A549 (cell line): ENCODE measurements around the gene SEMA4A. TPM values are rescaled to one million over a fixed set of nuclear protein-coding genes. Genes with fewer than 3 reads are reported as not detected.

ENCODE experiments used
- ATAC-seq, 2 experiments: fragments of 200-7000 bp in 1 of 2; fragments of >200 bp in 1 of 2; cut with Nextera tagmentation in 1 of 2; cut with Tn5 transposase in 1 of 2; 3 replicates each; pipeline versions ENCODE4 v1.8.0 to v1.9.1; 2018 to 2020; ENCODE audit warnings: mild to moderate bottlenecking in 1 of 2, moderate library complexity in 1 of 2
- CTCF ChIA-PET: fragments of 300-600 bp; sonication (Branson Sonifier 250); formaldehyde crosslinking; extraction: SDS; loops from one replicate; lab custom pipeline; 2021; ENCODE audit warnings: antibody characterized with exemption, inconsistent platforms; lab: Yijun Ruan, JAX
- POLR2A ChIA-PET: fragments of 350-600 bp; formaldehyde crosslinking; extraction: SDS; loops from one replicate; lab custom pipeline; 2021; ENCODE audit warnings: antibody characterized with exemption, inconsistent platforms; lab: Yijun Ruan, JAX
- DNase-seq, 2 experiments: peaks; one replicate each; pipeline versions ENCODE4 v3.0.0 to v3.0.0-alpha.2; 2011 to 2016; ENCODE audit warnings: low read depth in 1 of 2, low spot score in 1 of 2
- FAIRE-seq: peaks from 2 replicates; lab custom pipeline; 2011; peaks lifted over from hg19 to GRCh38; lab: Jason Lieb, UNC
- H3K27ac ChIP-seq, 2 experiments: fragments of >200 bp; sonication (Bioruptor Twin); formaldehyde crosslinking; 3 replicates each; pipeline ENCODE4 v1.5.1; 2016 to 2017
- H3K4me1 ChIP-seq: fragments of >200 bp; sonication (Bioruptor Twin); formaldehyde crosslinking; 3 replicates; pipeline ENCODE4 v1.6.1; 2016
- H3K4me2 ChIP-seq: fragments of >200 bp; sonication (Bioruptor Twin); formaldehyde crosslinking; 3 replicates; pipeline ENCODE4 v1.6.1; 2016
- H3K4me3 ChIP-seq: fragments of >200 bp; sonication (Bioruptor Twin); formaldehyde crosslinking; 3 replicates; pipeline ENCODE4 v1.5.1; 2016
- H3K9me3 ChIP-seq: fragments of >200 bp; sonication (Bioruptor Twin); formaldehyde crosslinking; 3 replicates; pipeline ENCODE4 v1.6.1; 2016
- BCL3 ChIP-seq: fragments of >200 bp; sonication (Bioruptor Twin); formaldehyde crosslinking; IDR thresholded peaks from 3 replicates; pipeline ENCODE4 v1.6.1; 2016
- CBX2 ChIP-seq: fragments of 200-600 bp; sonication (generic); IDR thresholded peaks from 2 replicates; pipeline ENCODE4 v1.6.1; 2016; ENCODE audit warnings: low read depth, mild to moderate bottlenecking, borderline replicate concordance
- CBX8 ChIP-seq: fragments of 200-600 bp; sonication (generic); IDR thresholded peaks from 2 replicates; pipeline ENCODE4 v1.6.1; 2016
- EHMT2 ChIP-seq: fragments of 200-600 bp; sonication (generic); IDR thresholded peaks from 2 replicates; pipeline ENCODE4 v1.6.1; 2016; ENCODE audit warnings: antibody characterized with exemption, low read depth, mild to moderate bottlenecking, moderate library complexity
- FOSB ChIP-seq: fragments of 250-450 bp; sonication (Bioruptor Pico); IDR thresholded peaks from 2 replicates; pipeline ENCODE4 v1.5.0; 2020; ENCODE audit warnings: mild to moderate bottlenecking, moderate library complexity
- HDAC2 ChIP-seq: fragments of 200-600 bp; sonication (generic); IDR thresholded peaks from 2 replicates; pipeline ENCODE4 v1.6.1; 2016
- HEYL ChIP-seq: fragments of 250-450 bp; sonication (Bioruptor Pico); IDR thresholded peaks from 2 replicates; pipeline ENCODE4 v1.8.0; 2021; ENCODE audit warnings: mild to moderate bottlenecking, moderate library complexity
- HOXB13 ChIP-seq: fragments of 250-450 bp; sonication (Bioruptor Pico); IDR thresholded peaks from 2 replicates; pipeline ENCODE4 v1.5.0; 2020; ENCODE audit warnings: low read depth, mild to moderate bottlenecking, moderate library complexity
- KDM1A ChIP-seq: fragments of 200-600 bp; sonication (generic); IDR thresholded peaks from 2 replicates; pipeline ENCODE4 v1.6.1; 2016; ENCODE audit warnings: low read depth, mild to moderate bottlenecking
- KDM5A ChIP-seq: fragments of 200-600 bp; sonication (generic); IDR thresholded peaks from 2 replicates; pipeline ENCODE4 v1.6.1; 2016; ENCODE audit warnings: antibody characterized with exemption, mild to moderate bottlenecking
- NR3C1 ChIP-seq: fragments of >200 bp; sonication (Bioruptor Twin); formaldehyde crosslinking; IDR thresholded peaks from 3 replicates; pipeline ENCODE4 v1.6.1; 2017
- PBX3 ChIP-seq: IDR thresholded peaks from 2 replicates; pipeline ENCODE4 v1.6.1; 2012
- RFX5 ChIP-seq: fragments of 450-650 bp; IDR thresholded peaks from 2 replicates; pipeline ENCODE4 v1.7.1; 2014; ENCODE audit warnings: antibody characterized with exemption, mild to moderate bottlenecking, moderate library complexity
- RNF2 ChIP-seq: fragments of 200-600 bp; sonication (generic); IDR thresholded peaks from 2 replicates; pipeline ENCODE4 v1.6.1; 2016; ENCODE audit warnings: low read depth, mild to moderate bottlenecking, antibody characterized with exemption, moderate library complexity, borderline replicate concordance
- TFCP2L1 ChIP-seq: fragments of 250-450 bp; sonication (Bioruptor Pico); IDR thresholded peaks from 2 replicates; pipeline ENCODE4 v1.5.0; 2021; ENCODE audit warnings: mild to moderate bottlenecking
- TP53 ChIP-seq: fragments of 250-450 bp; sonication (Bioruptor Pico); IDR thresholded peaks from 2 replicates; pipeline ENCODE4 v1.5.0; 2021; ENCODE audit warnings: mild to moderate bottlenecking, moderate library complexity
- ZC3H11A ChIP-seq: fragments of 450-650 bp; IDR thresholded peaks from 2 replicates; pipeline ENCODE4 v1.6.1; 2014; ENCODE audit warnings: antibody characterized with exemption, mild to moderate bottlenecking
- ZNF302 ChIP-seq: fragments of 250-450 bp; sonication (Bioruptor Pico); IDR thresholded peaks from 2 replicates; pipeline ENCODE4 v1.9.0; 2021; ENCODE audit warnings: inconsistent platforms, mild to moderate bottlenecking, moderate library complexity
- WGBS: methylation state at CpG from one replicate; pipeline ENCODE4 v1.1.6; 2017; ENCODE audit errors: missing lambda C conversion rate; 5-methylcytosine and 5-hydroxymethylcytosine counted together
- polyA plus RNA-seq, 4 experiments: library from polyadenylated mRNA; depleted of rRNA in 3 of 4; stranded (reverse); fragments of >200 nt; fragmentation: RNase III in 1 of 4; extraction: RNeasy Plus Mini Kit Qiagen cat#74134 plus additional on column Dnase treatment in 1 of 4; gene quantifications; 2 replicates in 3 of 4; 3 replicates in 1 of 4; pipeline ENCODE4 v1.2.3, GENCODE V29; 2011 to 2017
- TF ChIP-seq, protein P1 (sequence below): fragments of 200-600 bp; sonication (generic); IDR thresholded peaks from 2 replicates; pipeline ENCODE4 v1.6.1; 2016; ENCODE audit warnings: antibody characterized with exemption, mild to moderate bottlenecking, moderate library complexity
- TF ChIP-seq, protein P2 (sequence below): fragments of 250-450 bp; sonication (Bioruptor Pico); IDR thresholded peaks from 2 replicates; pipeline ENCODE4 v1.5.0; 2020; ENCODE audit warnings: low read depth, mild to moderate bottlenecking, moderate library complexity
- TF ChIP-seq, protein P3 (sequence below): IDR thresholded peaks from 2 replicates; pipeline ENCODE4 v1.6.1; 2012

SEMA4A gene
- polyA plus RNA-seq, 2 of the 4 experiments (the other 2 are of a cell fraction) = 0.04 to 0.27 TPM

DNA sequence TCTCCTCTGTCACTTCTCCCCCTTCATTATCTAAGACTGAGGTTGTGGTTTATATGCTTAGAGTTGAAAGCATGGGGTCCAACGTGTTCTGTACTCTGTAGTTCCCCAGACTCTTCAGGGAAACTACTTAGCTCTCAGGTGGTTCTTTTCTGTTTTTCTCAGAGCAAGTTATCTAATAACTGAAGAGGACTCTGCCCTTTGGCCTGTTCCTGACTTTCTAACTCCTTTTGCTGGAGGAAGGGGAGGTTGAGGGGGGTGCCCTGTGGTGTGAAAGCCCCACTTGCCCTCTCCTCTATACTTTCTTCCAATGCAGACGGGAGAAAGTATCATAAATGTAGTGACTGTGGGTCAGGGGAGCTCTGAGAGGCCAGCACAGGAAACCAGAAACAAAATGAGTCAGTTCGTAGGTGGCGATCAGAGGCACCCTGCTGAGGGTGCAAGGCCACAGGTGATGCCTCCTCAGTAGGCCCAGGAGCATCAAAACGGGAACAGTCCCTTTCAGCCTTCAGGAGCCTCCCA lies 45.5 kb downstream of the SEMA4A start:
- H3K27ac ChIP-seq = no peak overlapping the region
- H3K4me3 ChIP-seq = no peak overlapping the region
- CTCF ChIA-PET = interaction anchor here (0.6 to 6.4 kb wide), 7 partner anchors 12 to 108 kb away, joined by 3 to 51 read pairs (median 3); partner anchors contain the start of gene PMF1
- H3K4me1 ChIP-seq = peaks cover 10% of the 10 kb centered on the region
- no peak for FAIRE-seq
- POLR2A ChIA-PET = no interaction called here
- 78% methylated on average over 5 of the region's 5 CpGs for WGBS
- H3K9me3 ChIP-seq = no peaks in the 10 kb centered on the region
- H3K4me2 ChIP-seq = no peak overlapping the region
- DNase-seq = no peak
- no peak for TF ChIP-seq HDAC2
- no peak for TF ChIP-seq FOSB (CRISPR knock-in tag)
- TF ChIP-seq, protein P1, sequence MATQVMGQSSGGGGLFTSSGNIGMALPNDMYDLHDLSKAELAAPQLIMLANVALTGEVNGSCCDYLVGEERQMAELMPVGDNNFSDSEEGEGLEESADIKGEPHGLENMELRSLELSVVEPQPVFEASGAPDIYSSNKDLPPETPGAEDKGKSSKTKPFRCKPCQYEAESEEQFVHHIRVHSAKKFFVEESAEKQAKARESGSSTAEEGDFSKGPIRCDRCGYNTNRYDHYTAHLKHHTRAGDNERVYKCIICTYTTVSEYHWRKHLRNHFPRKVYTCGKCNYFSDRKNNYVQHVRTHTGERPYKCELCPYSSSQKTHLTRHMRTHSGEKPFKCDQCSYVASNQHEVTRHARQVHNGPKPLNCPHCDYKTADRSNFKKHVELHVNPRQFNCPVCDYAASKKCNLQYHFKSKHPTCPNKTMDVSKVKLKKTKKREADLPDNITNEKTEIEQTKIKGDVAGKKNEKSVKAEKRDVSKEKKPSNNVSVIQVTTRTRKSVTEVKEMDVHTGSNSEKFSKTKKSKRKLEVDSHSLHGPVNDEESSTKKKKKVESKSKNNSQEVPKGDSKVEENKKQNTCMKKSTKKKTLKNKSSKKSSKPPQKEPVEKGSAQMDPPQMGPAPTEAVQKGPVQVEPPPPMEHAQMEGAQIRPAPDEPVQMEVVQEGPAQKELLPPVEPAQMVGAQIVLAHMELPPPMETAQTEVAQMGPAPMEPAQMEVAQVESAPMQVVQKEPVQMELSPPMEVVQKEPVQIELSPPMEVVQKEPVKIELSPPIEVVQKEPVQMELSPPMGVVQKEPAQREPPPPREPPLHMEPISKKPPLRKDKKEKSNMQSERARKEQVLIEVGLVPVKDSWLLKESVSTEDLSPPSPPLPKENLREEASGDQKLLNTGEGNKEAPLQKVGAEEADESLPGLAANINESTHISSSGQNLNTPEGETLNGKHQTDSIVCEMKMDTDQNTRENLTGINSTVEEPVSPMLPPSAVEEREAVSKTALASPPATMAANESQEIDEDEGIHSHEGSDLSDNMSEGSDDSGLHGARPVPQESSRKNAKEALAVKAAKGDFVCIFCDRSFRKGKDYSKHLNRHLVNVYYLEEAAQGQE = no peak
- TF ChIP-seq HOXB13 (CRISPR knock-in tag) = no peak
- TF ChIP-seq CBX2 = no peak
- TF ChIP-seq PBX3 = no peak
- TF ChIP-seq TFCP2L1 (CRISPR knock-in tag) = no peak
- TF ChIP-seq TP53 (CRISPR knock-in tag) = no peak
- no peak for TF ChIP-seq RFX5
- no peak for TF ChIP-seq BCL3
- TF ChIP-seq CBX8 = no peak
- TF ChIP-seq KDM1A = no peak
- no peak for TF ChIP-seq NR3C1
- TF ChIP-seq, protein P2, sequence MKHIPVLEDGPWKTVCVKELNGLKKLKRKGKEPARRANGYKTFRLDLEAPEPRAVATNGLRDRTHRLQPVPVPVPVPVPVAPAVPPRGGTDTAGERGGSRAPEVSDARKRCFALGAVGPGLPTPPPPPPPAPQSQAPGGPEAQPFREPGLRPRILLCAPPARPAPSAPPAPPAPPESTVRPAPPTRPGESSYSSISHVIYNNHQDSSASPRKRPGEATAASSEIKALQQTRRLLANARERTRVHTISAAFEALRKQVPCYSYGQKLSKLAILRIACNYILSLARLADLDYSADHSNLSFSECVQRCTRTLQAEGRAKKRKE (CRISPR knock-in tag) = no peak
- TF ChIP-seq EHMT2 = no peak
- TF ChIP-seq ZNF302 (CRISPR knock-in tag) = no peak
- ATAC-seq = no peak

GRCh38 chr1:156200044-156200443 lies 46.7 kb downstream of the SEMA4A start:
- ChIA-PET POLR2A (no interaction called here), CTCF (interaction anchor here (0.6 to 6.4 kb wide), 5 partner anchors 25 to 238 kb away, joined by 3 to 47 read pairs (median 3); no protein-coding TSS in a partner anchor)
- no peak for TF ChIP-seq HOXB13 (CRISPR knock-in tag)
- TF ChIP-seq RFX5 = no peak
- TF ChIP-seq RNF2 = no peak
- TF ChIP-seq HEYL (CRISPR knock-in tag) = no peak
- TF ChIP-seq ZC3H11A = no peak
- TF ChIP-seq, protein P3, sequence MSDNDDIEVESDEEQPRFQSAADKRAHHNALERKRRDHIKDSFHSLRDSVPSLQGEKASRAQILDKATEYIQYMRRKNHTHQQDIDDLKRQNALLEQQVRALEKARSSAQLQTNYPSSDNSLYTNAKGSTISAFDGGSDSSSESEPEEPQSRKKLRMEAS = no peak
- TF ChIP-seq EHMT2 = no peak
- TF ChIP-seq PBX3 = no peak
- no peak for TF ChIP-seq KDM5A
- ATAC-seq (0 out of 6 replicates have a peak, but pooled peaks of 1 of the 2 experiments have one; percentile 30), DNase-seq (no peak), FAIRE-seq (no peak)
- no peak overlapping the region for H3K4me2 ChIP-seq
- 92% methylated on average over 8 of the region's 8 CpGs for WGBS
- no peak overlapping the region for H3K27ac ChIP-seq
- peaks cover 6% of the 10 kb centered on the region for H3K4me1 ChIP-seq
- H3K4me3 ChIP-seq = no peak overlapping the region
- H3K9me3 ChIP-seq = no peaks in the 10 kb centered on the region
